Measurements from ENCODE around the gene ANAPC4.

ANAPC4 gene

DNA sequence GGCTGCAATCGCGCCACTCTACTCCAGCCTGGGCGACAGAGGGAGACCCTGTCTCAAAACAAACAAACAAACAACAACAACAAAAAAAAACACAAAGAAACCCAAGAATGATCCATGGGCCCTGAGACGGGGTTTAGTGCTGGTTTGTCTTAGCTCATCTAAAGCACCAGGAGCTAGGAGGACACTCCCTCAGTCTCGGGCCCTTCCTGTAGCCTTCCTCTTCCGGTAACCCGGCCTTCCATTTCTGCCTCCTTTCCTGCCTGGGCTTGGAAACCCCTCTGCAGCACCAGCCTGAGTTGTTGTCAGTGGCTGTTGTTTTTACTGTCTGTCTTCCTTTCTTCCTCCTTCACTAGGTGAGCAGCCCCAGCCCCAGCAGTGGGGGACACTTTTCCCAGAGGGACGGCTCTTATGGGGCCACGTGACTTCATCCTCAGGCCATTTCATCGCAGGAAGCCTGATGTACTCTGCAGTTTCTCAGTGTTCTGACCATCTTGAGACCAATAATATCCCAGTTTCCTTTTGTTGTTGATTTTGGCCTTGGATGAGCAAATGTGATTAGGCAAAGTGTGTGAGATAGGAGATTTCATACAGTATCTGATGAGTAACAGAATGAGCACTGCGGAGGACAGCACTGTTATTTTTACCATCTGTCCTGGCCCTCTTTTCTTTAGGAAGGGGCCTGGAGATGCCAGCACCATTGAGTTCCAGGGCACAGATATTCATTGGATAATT is 90.1 kb downstream of the ANAPC4 start:
- TF ChIP-seq, protein P1, sequence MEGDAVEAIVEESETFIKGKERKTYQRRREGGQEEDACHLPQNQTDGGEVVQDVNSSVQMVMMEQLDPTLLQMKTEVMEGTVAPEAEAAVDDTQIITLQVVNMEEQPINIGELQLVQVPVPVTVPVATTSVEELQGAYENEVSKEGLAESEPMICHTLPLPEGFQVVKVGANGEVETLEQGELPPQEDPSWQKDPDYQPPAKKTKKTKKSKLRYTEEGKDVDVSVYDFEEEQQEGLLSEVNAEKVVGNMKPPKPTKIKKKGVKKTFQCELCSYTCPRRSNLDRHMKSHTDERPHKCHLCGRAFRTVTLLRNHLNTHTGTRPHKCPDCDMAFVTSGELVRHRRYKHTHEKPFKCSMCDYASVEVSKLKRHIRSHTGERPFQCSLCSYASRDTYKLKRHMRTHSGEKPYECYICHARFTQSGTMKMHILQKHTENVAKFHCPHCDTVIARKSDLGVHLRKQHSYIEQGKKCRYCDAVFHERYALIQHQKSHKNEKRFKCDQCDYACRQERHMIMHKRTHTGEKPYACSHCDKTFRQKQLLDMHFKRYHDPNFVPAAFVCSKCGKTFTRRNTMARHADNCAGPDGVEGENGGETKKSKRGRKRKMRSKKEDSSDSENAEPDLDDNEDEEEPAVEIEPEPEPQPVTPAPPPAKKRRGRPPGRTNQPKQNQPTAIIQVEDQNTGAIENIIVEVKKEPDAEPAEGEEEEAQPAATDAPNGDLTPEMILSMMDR (IDR thresholded peaks at IDR 0.05; ENCODE audit: low read length), result no peak
- no peak for TF ChIP-seq EZH2 (IDR thresholded peaks at IDR 0.05; ENCODE audit: borderline replicate concordance, low read length)
- Histone ChIP-seq H3K4me2 (ENCODE audit: low read length) (no peak overlapping the region), H3K27ac (ENCODE audit: low read depth, low read length, poor library complexity, severe bottlenecking) (no peak overlapping the region), H2AFZ (ENCODE audit: low read length) (no peak overlapping the region), H3K79me2 (ENCODE audit: insufficient read depth, low read length) (no peaks in the 10 kb centered on the region), H3K27me3 (ENCODE audit: insufficient read depth, low read length) (no peaks in the 10 kb centered on the region), H3F3A (ENCODE audit: insufficient read depth, low read length) (no peaks in the 10 kb centered on the region), H3K9me2 (ENCODE audit: low read depth, low read length) (no peaks in the 10 kb centered on the region), H3K36me3 (ENCODE audit: insufficient read depth, low read length) (no peaks in the 10 kb centered on the region), H4K20me1 (ENCODE audit: insufficient read depth, low read length) (no peaks in the 10 kb centered on the region), H3K4me3 (ENCODE audit: low read depth, low read length, poor library complexity, severe bottlenecking) (no peak overlapping the region), H3K9me3 (ENCODE audit: low read length) (no peaks in the 10 kb centered on the region), H3K4me1 (ENCODE audit: insufficient read depth, low read length, severe bottlenecking) (no peaks in the 10 kb centered on the region), H3K9ac (ENCODE audit: low read length) (no peak overlapping the region)

DNA sequence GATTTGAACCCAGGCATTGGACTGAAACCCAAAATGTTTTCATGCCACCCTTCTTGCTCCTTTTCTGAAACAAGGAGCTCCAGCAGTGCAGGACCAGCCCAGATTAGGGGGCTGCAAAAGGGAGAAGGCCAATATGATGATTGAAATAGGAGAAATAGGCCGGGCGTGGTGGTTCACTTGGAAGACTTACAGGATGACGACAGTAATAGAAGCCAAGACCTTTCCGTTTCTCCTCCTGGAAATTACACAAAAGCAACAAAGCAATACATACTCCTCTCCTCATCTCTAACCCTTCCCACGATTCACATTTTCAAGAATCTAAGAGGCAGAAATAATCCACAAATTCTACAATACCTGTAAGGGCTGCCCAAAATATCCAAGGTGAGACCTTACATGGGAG is 90.8 kb downstream of the ANAPC4 start:
- H3K9ac ChIP-seq (ENCODE audit: low read length), result no peak overlapping the region
- H2AFZ ChIP-seq (ENCODE audit: low read length), result no peak overlapping the region
- no peaks in the 10 kb centered on the region for H3K36me3 ChIP-seq (ENCODE audit: insufficient read depth, low read length)
- H3K27me3 ChIP-seq (ENCODE audit: insufficient read depth, low read length), result no peaks in the 10 kb centered on the region
- no peaks in the 10 kb centered on the region for H4K20me1 ChIP-seq (ENCODE audit: insufficient read depth, low read length)
- no peaks in the 10 kb centered on the region for H3K79me2 ChIP-seq (ENCODE audit: insufficient read depth, low read length)
- no peak for TF ChIP-seq EZH2 (IDR thresholded peaks at IDR 0.05; ENCODE audit: borderline replicate concordance, low read length)
- TF ChIP-seq, protein P1 (IDR thresholded peaks at IDR 0.05; ENCODE audit: low read length), result no peak
- H3K9me2 ChIP-seq (ENCODE audit: low read depth, low read length), result no peaks in the 10 kb centered on the region
- no peak overlapping the region for H3K4me3 ChIP-seq (ENCODE audit: low read depth, low read length, poor library complexity, severe bottlenecking)
- H3K4me1 ChIP-seq (ENCODE audit: insufficient read depth, low read length, severe bottlenecking), result no peaks in the 10 kb centered on the region
- no peak overlapping the region for H3K27ac ChIP-seq (ENCODE audit: low read depth, low read length, poor library complexity, severe bottlenecking)
- no peaks in the 10 kb centered on the region for H3K9me3 ChIP-seq (ENCODE audit: low read length)
- H3F3A ChIP-seq (ENCODE audit: insufficient read depth, low read length), result no peaks in the 10 kb centered on the region
- H3K4me2 ChIP-seq (ENCODE audit: low read length), result no peak overlapping the region

Measured in OCI-LY1 (cell line).